ENCODE data around the gene GRID1. TPM values are rescaled to one million over a fixed set of nuclear protein-coding genes. Genes with fewer than 3 reads are reported as not detected.

The GRID1 gene
- polyA plus RNA-seq, 1 donor (not counting 4 experiments of a cell fraction or from before 2014, with no cell fraction given) = 0.01 TPM

DNA sequence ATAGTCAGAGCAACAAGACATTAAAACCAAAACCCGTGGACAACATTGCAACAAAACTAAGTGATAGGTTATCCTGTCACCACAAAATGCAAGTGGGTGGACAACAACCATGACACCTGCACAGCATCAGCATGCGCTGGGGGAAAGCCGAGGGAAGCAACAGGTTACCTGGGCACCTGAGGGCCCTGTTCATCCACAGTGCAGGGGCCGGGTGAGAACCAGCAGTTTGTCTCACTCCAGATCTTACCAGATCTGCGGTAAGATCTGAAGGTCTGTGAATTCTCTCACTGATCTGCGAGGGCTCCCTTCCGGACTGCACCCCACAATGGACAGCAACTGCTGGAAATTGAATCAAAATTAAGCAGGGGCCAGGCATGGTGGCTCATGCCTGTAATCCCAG lies 30.5 kb upstream of the GRID1 start:
- Histone ChIP-seq H3K9me1 (ENCODE audit: control insufficient read depth, extremely low read depth, insufficient read depth, low read length) (no peaks in the 10 kb centered on the region), H3K9ac (ENCODE audit: control insufficient read depth, extremely low read depth, insufficient read depth, low read length) (no peak overlapping the region), H4K20me1 (ENCODE audit: control insufficient read depth, extremely low read depth, insufficient read depth, low read length) (no peaks in the 10 kb centered on the region), H3K36me3 (ENCODE audit: control insufficient read depth in 2 of 2, extremely low read depth in 1 of 2, insufficient read depth in 2 of 2, low read length in 2 of 2) (no peaks in the 10 kb centered on the region), H2AFZ (ENCODE audit: control insufficient read depth, low read length) (no peak overlapping the region), H3K27me3 (ENCODE audit: control insufficient read depth, extremely low read depth, insufficient read depth, low read length) (peaks cover 10% of the 10 kb centered on the region), H3K4me3 (ENCODE audit: control insufficient read depth in 2 of 3, extremely low read depth in 1 of 3, insufficient read depth in 2 of 3, low read depth in 1 of 3, low read length in 3 of 3) (no peak overlapping the region), H3K4me1 (ENCODE audit: control insufficient read depth, extremely low read depth, insufficient read depth, low read length) (peaks cover 20% of the 10 kb centered on the region), H3K79me2 (ENCODE audit: control insufficient read depth, insufficient read depth, low read length) (no peaks in the 10 kb centered on the region), H3K9me3 (ENCODE audit: control insufficient read depth, low read depth, low read length) (no peaks in the 10 kb centered on the region), H3K27ac (ENCODE audit: control insufficient read depth, insufficient read depth, low read length) (no peak overlapping the region), H3K4me2 (ENCODE audit: control insufficient read depth, extremely low read depth, insufficient read depth, low read depth, low read length) (no peak overlapping the region)
- FAIRE-seq (no peak), DNase-seq (ENCODE audit: low read depth, low spot score) (no peak)
- no peak for TF ChIP-seq EZH2 (IDR thresholded peaks at IDR 0.05; ENCODE audit: low read length)
- TF ChIP-seq, protein P1, sequence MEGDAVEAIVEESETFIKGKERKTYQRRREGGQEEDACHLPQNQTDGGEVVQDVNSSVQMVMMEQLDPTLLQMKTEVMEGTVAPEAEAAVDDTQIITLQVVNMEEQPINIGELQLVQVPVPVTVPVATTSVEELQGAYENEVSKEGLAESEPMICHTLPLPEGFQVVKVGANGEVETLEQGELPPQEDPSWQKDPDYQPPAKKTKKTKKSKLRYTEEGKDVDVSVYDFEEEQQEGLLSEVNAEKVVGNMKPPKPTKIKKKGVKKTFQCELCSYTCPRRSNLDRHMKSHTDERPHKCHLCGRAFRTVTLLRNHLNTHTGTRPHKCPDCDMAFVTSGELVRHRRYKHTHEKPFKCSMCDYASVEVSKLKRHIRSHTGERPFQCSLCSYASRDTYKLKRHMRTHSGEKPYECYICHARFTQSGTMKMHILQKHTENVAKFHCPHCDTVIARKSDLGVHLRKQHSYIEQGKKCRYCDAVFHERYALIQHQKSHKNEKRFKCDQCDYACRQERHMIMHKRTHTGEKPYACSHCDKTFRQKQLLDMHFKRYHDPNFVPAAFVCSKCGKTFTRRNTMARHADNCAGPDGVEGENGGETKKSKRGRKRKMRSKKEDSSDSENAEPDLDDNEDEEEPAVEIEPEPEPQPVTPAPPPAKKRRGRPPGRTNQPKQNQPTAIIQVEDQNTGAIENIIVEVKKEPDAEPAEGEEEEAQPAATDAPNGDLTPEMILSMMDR (optimal IDR thresholded peaks at IDR 0.05 in 1 of 3, IDR thresholded peaks at IDR 0.05 in 1 of 3, conservative IDR thresholded peaks at IDR 0.05 in 1 of 3; ENCODE audit: extremely low read depth in 1 of 3, insufficient read depth in 2 of 3, low read length in 3 of 3) = no peak
- dilution Hi-C loops (cut with MboI; ENCODE audit: extremely low pct_ligation_motif_present, low sequenced_read_pairs) = no loop called here

DNA sequence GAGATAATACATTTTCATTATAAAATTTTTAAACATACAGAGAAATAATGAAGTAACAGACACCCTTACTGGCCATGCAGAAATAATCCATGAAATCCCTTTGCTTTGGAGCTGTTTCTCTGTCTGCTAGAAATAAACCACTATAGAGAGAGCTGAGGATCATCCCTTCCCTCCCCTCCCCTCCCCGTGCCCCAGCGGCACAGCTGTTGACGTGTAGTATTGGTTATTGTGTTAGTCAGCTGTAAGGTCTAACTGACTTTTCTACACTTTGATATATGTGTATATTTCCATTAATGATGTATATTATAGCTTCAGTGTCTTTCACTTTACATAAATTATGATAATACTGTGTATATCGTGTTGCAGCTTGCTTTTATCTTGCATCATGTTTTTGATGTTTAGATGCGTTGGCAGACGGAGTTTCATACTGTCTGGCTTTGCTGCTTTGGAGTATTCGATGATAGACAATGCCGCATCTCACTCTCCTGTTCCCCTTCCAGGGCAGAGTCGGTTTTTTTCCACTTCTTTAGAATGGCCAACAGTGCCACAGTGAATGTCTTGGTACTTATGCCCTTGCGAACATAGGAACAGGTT lies 27.4 kb upstream of the GRID1 start:
- H3K27me3 ChIP-seq (ENCODE audit: control insufficient read depth, extremely low read depth, insufficient read depth, low read length) = peaks cover 8% of the 10 kb centered on the region
- TF ChIP-seq, protein P1 (optimal IDR thresholded peaks at IDR 0.05 in 1 of 3, IDR thresholded peaks at IDR 0.05 in 1 of 3, conservative IDR thresholded peaks at IDR 0.05 in 1 of 3; ENCODE audit: extremely low read depth in 1 of 3, insufficient read depth in 2 of 3, low read length in 3 of 3) = no peak
- TF ChIP-seq EZH2 (IDR thresholded peaks at IDR 0.05; ENCODE audit: low read length) = no peak
- dilution Hi-C loops (cut with MboI; ENCODE audit: extremely low pct_ligation_motif_present, low sequenced_read_pairs) = no loop called here
- peaks cover 10% of the 10 kb centered on the region for H3K4me1 ChIP-seq (ENCODE audit: control insufficient read depth, extremely low read depth, insufficient read depth, low read length)
- FAIRE-seq (no peak), DNase-seq (ENCODE audit: low read depth, low spot score) (no peak)
- no peaks in the 10 kb centered on the region for H3K79me2 ChIP-seq (ENCODE audit: control insufficient read depth, insufficient read depth, low read length)
- peak overlapping the region in 1 of 3 experiments; percentile 15 for H3K4me3 ChIP-seq (ENCODE audit: control insufficient read depth in 2 of 3, extremely low read depth in 1 of 3, insufficient read depth in 2 of 3, low read depth in 1 of 3, low read length in 3 of 3)
- no peak overlapping the region for H2AFZ ChIP-seq (ENCODE audit: control insufficient read depth, low read length)
- no peaks in the 10 kb centered on the region for H3K9me3 ChIP-seq (ENCODE audit: control insufficient read depth, low read depth, low read length)
- H3K9ac ChIP-seq (ENCODE audit: control insufficient read depth, extremely low read depth, insufficient read depth, low read length) = no peak overlapping the region
- no peak overlapping the region for H3K27ac ChIP-seq (ENCODE audit: control insufficient read depth, insufficient read depth, low read length)
- peak overlapping the region; percentile 65 for H3K4me2 ChIP-seq (ENCODE audit: control insufficient read depth, extremely low read depth, insufficient read depth, low read depth, low read length)
- no peaks in the 10 kb centered on the region for H4K20me1 ChIP-seq (ENCODE audit: control insufficient read depth, extremely low read depth, insufficient read depth, low read length)
- no peaks in the 10 kb centered on the region for H3K9me1 ChIP-seq (ENCODE audit: control insufficient read depth, extremely low read depth, insufficient read depth, low read length)
- H3K36me3 ChIP-seq (ENCODE audit: control insufficient read depth in 2 of 2, extremely low read depth in 1 of 2, insufficient read depth in 2 of 2, low read length in 2 of 2) = no peaks in the 10 kb centered on the region
